K562 (cell line): ENCODE measurements around the gene TMEM53.

Experiments
- RAD21 ChIP-seq, 2 experiments: fragments of 250-450 bp in 1 of 2; fragments of 450-650 bp in 1 of 2; sonication (Bioruptor Pico) in 1 of 2; formaldehyde crosslinking in 1 of 2; IDR thresholded peaks in 1 of 2; conservative IDR thresholded peaks in 1 of 2; 2 replicates each; pipeline versions ENCODE4 v1.4.0 to v1.8.0; 2020 to 2022; ENCODE audit warnings: mild to moderate bottlenecking in 2 of 2, moderate library complexity in 1 of 2
- ZNF282 ChIP-seq: sonication (generic); formaldehyde crosslinking; IDR thresholded peaks from 2 replicates; pipeline ENCODE4 v1.8.1; 2023; ENCODE audit warnings: missing genetic modification reagents
- TF ChIP-seq, protein P1 (sequence below): sonication (generic); formaldehyde crosslinking; IDR thresholded peaks from 2 replicates; pipeline ENCODE4 v1.8.1; 2023; ENCODE audit warnings: mild to moderate bottlenecking, missing genetic modification reagents
- TF ChIP-seq, protein P2 (sequence below), 3 experiments: IDR thresholded peaks in 2 of 3; conservative IDR thresholded peaks in 1 of 3; 2 replicates each; pipeline ENCODE4 v1.5.1; 2011 to 2012; ENCODE audit warnings: low read length in 3 of 3, mild to moderate bottlenecking in 3 of 3, control low read depth in 2 of 3, improper control_type of control experiment in 1 of 3, inconsistent platforms in 1 of 3, low read depth in 1 of 3, mixed read lengths in 1 of 3, moderate library complexity in 1 of 3; ENCODE audit not compliant: insufficient read depth in 2 of 3
- TF ChIP-seq, protein P3 (sequence below): fragments of 150-350 bp; IDR thresholded peaks from 2 replicates; pipeline ENCODE4 v1.6.1; 2014; ENCODE audit warnings: low read depth, mild to moderate bottlenecking, low read length, borderline replicate concordance

DNA sequence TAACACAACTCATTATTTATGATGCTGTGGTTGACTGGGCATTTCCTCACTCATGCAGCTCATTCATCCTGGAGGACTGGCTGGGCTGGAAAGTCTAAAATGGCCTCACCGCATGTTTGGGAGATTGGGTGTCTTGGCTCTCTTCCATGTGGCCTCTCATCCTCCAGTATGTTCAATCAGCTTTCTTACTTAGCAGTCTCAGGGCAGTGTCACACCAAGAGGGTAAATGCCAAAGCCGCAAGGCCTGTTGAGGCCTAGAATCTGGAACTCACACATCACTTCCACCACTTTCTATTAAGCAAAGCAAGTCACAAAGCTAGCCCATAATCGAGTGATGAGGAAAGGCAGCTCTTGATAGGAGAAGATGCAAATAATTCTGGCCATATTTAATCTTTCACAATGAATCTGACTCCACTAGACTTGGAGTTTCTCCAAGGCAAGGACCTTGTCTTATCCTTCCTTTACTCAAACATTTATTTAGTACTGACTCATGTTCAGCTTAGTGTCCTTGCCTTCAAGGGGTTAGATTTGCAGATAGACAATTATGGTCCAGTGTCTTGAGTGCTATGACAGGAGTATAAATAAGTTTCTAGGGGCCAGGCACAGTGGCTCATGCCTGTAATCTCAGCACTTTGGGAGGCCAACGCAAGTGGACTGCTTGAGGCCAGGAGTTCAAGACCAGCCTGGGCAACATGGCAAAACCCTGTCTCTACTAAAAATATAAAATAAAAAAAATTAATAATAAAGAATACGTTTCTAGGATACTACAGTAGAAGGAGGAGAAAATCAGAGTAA, 45.1 kb downstream of the TMEM53 start:
- TF ChIP-seq, protein P1, sequence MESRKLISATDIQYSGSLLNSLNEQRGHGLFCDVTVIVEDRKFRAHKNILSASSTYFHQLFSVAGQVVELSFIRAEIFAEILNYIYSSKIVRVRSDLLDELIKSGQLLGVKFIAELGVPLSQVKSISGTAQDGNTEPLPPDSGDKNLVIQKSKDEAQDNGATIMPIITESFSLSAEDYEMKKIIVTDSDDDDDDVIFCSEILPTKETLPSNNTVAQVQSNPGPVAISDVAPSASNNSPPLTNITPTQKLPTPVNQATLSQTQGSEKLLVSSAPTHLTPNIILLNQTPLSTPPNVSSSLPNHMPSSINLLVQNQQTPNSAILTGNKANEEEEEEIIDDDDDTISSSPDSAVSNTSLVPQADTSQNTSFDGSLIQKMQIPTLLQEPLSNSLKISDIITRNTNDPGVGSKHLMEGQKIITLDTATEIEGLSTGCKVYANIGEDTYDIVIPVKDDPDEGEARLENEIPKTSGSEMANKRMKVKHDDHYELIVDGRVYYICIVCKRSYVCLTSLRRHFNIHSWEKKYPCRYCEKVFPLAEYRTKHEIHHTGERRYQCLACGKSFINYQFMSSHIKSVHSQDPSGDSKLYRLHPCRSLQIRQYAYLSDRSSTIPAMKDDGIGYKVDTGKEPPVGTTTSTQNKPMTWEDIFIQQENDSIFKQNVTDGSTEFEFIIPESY, result no peak
- TF ChIP-seq, protein P2, sequence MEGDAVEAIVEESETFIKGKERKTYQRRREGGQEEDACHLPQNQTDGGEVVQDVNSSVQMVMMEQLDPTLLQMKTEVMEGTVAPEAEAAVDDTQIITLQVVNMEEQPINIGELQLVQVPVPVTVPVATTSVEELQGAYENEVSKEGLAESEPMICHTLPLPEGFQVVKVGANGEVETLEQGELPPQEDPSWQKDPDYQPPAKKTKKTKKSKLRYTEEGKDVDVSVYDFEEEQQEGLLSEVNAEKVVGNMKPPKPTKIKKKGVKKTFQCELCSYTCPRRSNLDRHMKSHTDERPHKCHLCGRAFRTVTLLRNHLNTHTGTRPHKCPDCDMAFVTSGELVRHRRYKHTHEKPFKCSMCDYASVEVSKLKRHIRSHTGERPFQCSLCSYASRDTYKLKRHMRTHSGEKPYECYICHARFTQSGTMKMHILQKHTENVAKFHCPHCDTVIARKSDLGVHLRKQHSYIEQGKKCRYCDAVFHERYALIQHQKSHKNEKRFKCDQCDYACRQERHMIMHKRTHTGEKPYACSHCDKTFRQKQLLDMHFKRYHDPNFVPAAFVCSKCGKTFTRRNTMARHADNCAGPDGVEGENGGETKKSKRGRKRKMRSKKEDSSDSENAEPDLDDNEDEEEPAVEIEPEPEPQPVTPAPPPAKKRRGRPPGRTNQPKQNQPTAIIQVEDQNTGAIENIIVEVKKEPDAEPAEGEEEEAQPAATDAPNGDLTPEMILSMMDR (IDR thresholded peaks at IDR 0.05 in 2 of 3, conservative IDR thresholded peaks at IDR 0.05 in 1 of 3; ENCODE audit: insufficient read depth in 2 of 3, low read depth in 1 of 3, low read length in 3 of 3), result no peak
- TF ChIP-seq ZNF282 (no peak), RAD21 (CRISPR knock-in tag; conservative IDR thresholded peaks at IDR 0.05 in 1 of 2, IDR thresholded peaks at IDR 0.05 in 1 of 2) (no peak)
- TF ChIP-seq, protein P3, sequence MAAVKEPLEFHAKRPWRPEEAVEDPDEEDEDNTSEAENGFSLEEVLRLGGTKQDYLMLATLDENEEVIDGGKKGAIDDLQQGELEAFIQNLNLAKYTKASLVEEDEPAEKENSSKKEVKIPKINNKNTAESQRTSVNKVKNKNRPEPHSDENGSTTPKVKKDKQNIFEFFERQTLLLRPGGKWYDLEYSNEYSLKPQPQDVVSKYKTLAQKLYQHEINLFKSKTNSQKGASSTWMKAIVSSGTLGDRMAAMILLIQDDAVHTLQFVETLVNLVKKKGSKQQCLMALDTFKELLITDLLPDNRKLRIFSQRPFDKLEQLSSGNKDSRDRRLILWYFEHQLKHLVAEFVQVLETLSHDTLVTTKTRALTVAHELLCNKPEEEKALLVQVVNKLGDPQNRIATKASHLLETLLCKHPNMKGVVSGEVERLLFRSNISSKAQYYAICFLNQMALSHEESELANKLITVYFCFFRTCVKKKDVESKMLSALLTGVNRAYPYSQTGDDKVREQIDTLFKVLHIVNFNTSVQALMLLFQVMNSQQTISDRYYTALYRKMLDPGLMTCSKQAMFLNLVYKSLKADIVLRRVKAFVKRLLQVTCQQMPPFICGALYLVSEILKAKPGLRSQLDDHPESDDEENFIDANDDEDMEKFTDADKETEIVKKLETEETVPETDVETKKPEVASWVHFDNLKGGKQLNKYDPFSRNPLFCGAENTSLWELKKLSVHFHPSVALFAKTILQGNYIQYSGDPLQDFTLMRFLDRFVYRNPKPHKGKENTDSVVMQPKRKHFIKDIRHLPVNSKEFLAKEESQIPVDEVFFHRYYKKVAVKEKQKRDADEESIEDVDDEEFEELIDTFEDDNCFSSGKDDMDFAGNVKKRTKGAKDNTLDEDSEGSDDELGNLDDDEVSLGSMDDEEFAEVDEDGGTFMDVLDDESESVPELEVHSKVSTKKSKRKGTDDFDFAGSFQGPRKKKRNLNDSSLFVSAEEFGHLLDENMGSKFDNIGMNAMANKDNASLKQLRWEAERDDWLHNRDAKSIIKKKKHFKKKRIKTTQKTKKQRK, result no peak
